K562 (cell line): ENCODE results near the gene SCYL1. TPM values are rescaled to one million over a fixed set of nuclear protein-coding genes. Genes with fewer than 3 reads are reported as not detected.

Experiments used
- MEF2A ChIP-seq: IDR thresholded peaks from 2 replicates; pipeline ENCODE4 v1.6.1; 2011; ENCODE audit warnings: low read depth, mild to moderate bottlenecking, low read length, moderate library complexity; ENCODE audit not compliant: control insufficient read depth
- PHB ChIP-seq: fragments of 250-450 bp; sonication (Bioruptor Pico); IDR thresholded peaks from 2 replicates; pipeline ENCODE4 v1.5.0; 2021
- POLR2A ChIP-seq: fragments of 450-650 bp; conservative IDR thresholded peaks from 2 replicates; pipeline ENCODE4 v1.6.1; 2016
- POU5F1 ChIP-seq: fragments of 150-350 bp; IDR thresholded peaks from 2 replicates; pipeline ENCODE4 v1.6.1; 2014; ENCODE audit warnings: borderline replicate concordance, low read length, low read depth, mild to moderate bottlenecking; ENCODE audit not compliant: partially characterized antibody
- SREBF2 ChIP-seq: sonication (generic); formaldehyde crosslinking; IDR thresholded peaks from 2 replicates; pipeline ENCODE4 v1.4.0; 2020; ENCODE audit warnings: mild to moderate bottlenecking, missing genetic modification reagents
- TCF7 ChIP-seq: sonication (generic); IDR thresholded peaks from 2 replicates; pipeline ENCODE4 v1.6.1; 2016; ENCODE audit warnings: antibody characterized with exemption, borderline replicate concordance
- ZNF175 ChIP-seq: fragments of 200-800 bp; sonication (Bioruptor generic); IDR thresholded peaks from 2 replicates; pipeline ENCODE4 v1.6.1; 2016; ENCODE audit warnings: low read depth, mild to moderate bottlenecking, missing genetic modification characterization, missing compliant biosample characterization
- ZNF347 ChIP-seq: fragments of 450-650 bp; formaldehyde crosslinking; IDR thresholded peaks from 2 replicates; pipeline ENCODE4 v1.4.0; 2020; ENCODE audit warnings: low read depth, mild to moderate bottlenecking, moderate library complexity
- polyA plus RNA-seq, 8 experiments: library from polyadenylated mRNA; depleted of rRNA in 4 of 8; stranded (reverse) in 5 of 8; unstranded in 3 of 8; fragments of >200 nt; fragmentation: Nextera tagmentation in 2 of 8; fragmentation: Illumina TruSeq in 1 of 8; extraction: Ambion mirVana in 2 of 8; extraction: Trizol in 1 of 8; gene quantifications; 2 replicates each; pipeline versions ENCODE4 v1.2.1 to v1.2.3, GENCODE V29; 2011 to 2014; ENCODE audit warnings: inconsistent platforms in 1 of 8, missing spikeins in 1 of 8
- total RNA-seq, 7 experiments: library from RNA; depleted of rRNA in 6 of 7; stranded (reverse); fragments of >200 nt in 6 of 7; fragmentation: Illumina TruSeq in 2 of 7; extraction: Trizol in 2 of 7; gene quantifications; 2 replicates each; pipeline versions ENCODE4 v1.2.1 to v1.2.3, GENCODE V29; 2011 to 2021; ENCODE audit warnings: low replicate concordance in 1 of 7
- TF ChIP-seq, protein P1 (sequence below): fragments of 450-650 bp; IDR thresholded peaks from 2 replicates; pipeline ENCODE4 v1.6.1; 2016; ENCODE audit warnings: mild to moderate bottlenecking, moderate library complexity

Gene SCYL1
- total and polyA plus RNA-seq, 9 of the 15 experiments (the other 6 are each of a cell fraction or from before 2014, with no cell fraction given): 1.9 to 145 (median 57.6) TPM

GRCh38 chr11:65476632-65477148, 48.2 kb upstream of the SCYL1 start (continued):
- TF ChIP-seq, protein P1, sequence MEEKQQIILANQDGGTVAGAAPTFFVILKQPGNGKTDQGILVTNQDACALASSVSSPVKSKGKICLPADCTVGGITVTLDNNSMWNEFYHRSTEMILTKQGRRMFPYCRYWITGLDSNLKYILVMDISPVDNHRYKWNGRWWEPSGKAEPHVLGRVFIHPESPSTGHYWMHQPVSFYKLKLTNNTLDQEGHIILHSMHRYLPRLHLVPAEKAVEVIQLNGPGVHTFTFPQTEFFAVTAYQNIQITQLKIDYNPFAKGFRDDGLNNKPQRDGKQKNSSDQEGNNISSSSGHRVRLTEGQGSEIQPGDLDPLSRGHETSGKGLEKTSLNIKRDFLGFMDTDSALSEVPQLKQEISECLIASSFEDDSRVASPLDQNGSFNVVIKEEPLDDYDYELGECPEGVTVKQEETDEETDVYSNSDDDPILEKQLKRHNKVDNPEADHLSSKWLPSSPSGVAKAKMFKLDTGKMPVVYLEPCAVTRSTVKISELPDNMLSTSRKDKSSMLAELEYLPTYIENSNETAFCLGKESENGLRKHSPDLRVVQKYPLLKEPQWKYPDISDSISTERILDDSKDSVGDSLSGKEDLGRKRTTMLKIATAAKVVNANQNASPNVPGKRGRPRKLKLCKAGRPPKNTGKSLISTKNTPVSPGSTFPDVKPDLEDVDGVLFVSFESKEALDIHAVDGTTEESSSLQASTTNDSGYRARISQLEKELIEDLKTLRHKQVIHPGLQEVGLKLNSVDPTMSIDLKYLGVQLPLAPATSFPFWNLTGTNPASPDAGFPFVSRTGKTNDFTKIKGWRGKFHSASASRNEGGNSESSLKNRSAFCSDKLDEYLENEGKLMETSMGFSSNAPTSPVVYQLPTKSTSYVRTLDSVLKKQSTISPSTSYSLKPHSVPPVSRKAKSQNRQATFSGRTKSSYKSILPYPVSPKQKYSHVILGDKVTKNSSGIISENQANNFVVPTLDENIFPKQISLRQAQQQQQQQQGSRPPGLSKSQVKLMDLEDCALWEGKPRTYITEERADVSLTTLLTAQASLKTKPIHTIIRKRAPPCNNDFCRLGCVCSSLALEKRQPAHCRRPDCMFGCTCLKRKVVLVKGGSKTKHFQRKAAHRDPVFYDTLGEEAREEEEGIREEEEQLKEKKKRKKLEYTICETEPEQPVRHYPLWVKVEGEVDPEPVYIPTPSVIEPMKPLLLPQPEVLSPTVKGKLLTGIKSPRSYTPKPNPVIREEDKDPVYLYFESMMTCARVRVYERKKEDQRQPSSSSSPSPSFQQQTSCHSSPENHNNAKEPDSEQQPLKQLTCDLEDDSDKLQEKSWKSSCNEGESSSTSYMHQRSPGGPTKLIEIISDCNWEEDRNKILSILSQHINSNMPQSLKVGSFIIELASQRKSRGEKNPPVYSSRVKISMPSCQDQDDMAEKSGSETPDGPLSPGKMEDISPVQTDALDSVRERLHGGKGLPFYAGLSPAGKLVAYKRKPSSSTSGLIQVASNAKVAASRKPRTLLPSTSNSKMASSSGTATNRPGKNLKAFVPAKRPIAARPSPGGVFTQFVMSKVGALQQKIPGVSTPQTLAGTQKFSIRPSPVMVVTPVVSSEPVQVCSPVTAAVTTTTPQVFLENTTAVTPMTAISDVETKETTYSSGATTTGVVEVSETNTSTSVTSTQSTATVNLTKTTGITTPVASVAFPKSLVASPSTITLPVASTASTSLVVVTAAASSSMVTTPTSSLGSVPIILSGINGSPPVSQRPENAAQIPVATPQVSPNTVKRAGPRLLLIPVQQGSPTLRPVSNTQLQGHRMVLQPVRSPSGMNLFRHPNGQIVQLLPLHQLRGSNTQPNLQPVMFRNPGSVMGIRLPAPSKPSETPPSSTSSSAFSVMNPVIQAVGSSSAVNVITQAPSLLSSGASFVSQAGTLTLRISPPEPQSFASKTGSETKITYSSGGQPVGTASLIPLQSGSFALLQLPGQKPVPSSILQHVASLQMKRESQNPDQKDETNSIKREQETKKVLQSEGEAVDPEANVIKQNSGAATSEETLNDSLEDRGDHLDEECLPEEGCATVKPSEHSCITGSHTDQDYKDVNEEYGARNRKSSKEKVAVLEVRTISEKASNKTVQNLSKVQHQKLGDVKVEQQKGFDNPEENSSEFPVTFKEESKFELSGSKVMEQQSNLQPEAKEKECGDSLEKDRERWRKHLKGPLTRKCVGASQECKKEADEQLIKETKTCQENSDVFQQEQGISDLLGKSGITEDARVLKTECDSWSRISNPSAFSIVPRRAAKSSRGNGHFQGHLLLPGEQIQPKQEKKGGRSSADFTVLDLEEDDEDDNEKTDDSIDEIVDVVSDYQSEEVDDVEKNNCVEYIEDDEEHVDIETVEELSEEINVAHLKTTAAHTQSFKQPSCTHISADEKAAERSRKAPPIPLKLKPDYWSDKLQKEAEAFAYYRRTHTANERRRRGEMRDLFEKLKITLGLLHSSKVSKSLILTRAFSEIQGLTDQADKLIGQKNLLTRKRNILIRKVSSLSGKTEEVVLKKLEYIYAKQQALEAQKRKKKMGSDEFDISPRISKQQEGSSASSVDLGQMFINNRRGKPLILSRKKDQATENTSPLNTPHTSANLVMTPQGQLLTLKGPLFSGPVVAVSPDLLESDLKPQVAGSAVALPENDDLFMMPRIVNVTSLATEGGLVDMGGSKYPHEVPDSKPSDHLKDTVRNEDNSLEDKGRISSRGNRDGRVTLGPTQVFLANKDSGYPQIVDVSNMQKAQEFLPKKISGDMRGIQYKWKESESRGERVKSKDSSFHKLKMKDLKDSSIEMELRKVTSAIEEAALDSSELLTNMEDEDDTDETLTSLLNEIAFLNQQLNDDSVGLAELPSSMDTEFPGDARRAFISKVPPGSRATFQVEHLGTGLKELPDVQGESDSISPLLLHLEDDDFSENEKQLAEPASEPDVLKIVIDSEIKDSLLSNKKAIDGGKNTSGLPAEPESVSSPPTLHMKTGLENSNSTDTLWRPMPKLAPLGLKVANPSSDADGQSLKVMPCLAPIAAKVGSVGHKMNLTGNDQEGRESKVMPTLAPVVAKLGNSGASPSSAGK: peak; percentile 48; the same call in 1 of the 2 replicates
- TF ChIP-seq TCF7: 0 out of 2 replicates have a peak, but pooled peaks have one; percentile 10
- no peak for TF ChIP-seq SREBF2 (CRISPR knock-in tag)
- no peak for TF ChIP-seq PHB (CRISPR knock-in tag)
- no peak for TF ChIP-seq POU5F1
- 0 out of 2 replicates have a peak, but pooled peaks have one; percentile 32 for TF ChIP-seq ZNF175
- no peak for TF ChIP-seq MEF2A
- TF ChIP-seq POLR2A: peak; percentile 1; the same call in 1 of the 2 replicates
- no peak for TF ChIP-seq ZNF347 (CRISPR knock-in tag)
